ENCODE data around the gene LIMS2. TPM values are rescaled to one million over a fixed set of nuclear protein-coding genes. Genes with fewer than 3 reads are reported as not detected.

Gene LIMS2
- total RNA-seq, 2 donors from 2014 or later, result 80.2 to 91.7 TPM

DNA sequence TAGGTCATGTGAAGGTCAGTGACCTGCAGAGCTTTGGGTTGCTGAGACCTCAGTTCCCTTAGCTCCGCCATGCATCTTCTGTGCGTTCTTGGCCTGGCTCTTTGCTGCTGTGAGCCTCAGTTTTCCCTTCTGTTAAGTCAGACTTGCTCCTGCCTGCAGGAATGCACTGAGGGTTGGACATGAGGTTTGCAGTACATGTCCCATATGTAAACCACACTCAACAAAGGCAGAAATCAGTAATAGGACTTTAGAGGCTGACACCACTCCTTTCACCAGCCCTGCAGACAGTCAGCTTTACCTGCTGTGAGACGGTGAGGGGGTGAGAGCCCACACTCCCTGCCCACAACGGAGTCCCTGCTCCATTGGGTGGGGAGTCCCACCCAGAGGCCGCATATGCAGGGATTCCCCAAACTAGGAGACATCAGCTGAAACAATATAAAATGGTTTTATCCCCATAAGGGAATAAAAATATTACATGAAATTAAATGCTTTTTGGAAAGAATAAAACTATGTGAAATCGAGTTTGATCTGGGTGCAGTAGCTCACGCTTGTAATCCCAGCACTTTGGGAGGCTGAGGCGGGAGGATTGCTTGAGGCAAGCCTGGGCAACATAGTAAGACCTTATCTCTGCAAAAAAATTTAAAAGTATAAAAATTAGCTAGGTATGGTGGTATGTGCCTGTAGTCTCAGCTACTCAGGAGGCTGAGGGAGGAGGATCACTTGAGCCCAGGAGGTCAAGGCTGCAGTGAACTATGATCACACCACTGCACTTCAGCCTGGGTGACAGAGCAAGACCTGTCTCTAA, 84.7 kb downstream of the LIMS2 start:
- Histone ChIP-seq H3K4me1 (no peaks in the 10 kb centered on the region), H3K4me3 (no peak overlapping the region), H3K36me3 (no peaks in the 10 kb centered on the region), H3K27ac (no peak overlapping the region), H3K9me3 (no peaks in the 10 kb centered on the region), H3K27me3 (no peaks in the 10 kb centered on the region)
- DNase-seq (ENCODE audit: low spot score), result no peak
- TF ChIP-seq, protein P1, sequence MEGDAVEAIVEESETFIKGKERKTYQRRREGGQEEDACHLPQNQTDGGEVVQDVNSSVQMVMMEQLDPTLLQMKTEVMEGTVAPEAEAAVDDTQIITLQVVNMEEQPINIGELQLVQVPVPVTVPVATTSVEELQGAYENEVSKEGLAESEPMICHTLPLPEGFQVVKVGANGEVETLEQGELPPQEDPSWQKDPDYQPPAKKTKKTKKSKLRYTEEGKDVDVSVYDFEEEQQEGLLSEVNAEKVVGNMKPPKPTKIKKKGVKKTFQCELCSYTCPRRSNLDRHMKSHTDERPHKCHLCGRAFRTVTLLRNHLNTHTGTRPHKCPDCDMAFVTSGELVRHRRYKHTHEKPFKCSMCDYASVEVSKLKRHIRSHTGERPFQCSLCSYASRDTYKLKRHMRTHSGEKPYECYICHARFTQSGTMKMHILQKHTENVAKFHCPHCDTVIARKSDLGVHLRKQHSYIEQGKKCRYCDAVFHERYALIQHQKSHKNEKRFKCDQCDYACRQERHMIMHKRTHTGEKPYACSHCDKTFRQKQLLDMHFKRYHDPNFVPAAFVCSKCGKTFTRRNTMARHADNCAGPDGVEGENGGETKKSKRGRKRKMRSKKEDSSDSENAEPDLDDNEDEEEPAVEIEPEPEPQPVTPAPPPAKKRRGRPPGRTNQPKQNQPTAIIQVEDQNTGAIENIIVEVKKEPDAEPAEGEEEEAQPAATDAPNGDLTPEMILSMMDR (IDR thresholded peaks at IDR 0.05), result no peak

DNA sequence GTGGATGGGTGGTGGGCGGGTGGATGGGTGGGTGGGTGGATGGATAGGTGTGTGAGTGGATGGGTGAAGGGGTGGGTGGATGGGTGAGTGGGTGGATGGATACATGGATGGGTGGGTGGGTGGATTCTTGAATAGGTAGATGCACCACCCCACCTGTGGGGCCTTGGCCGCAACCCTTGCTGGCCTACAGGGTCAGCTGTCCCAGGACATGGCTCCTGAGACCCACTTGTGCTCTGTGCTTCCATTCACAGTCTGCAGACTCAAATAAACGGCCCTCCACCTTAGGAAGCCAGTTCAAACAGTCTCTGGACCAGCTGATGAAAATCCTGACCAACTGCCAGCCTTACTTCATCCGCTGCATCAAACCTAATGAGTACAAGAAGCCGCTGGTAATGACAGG, 85.5 kb downstream of the LIMS2 start:
- Histone ChIP-seq H3K4me3 (no peak overlapping the region), H3K27me3 (no peaks in the 10 kb centered on the region), H3K4me1 (no peaks in the 10 kb centered on the region), H3K27ac (no peak overlapping the region), H3K36me3 (no peaks in the 10 kb centered on the region), H3K9me3 (no peaks in the 10 kb centered on the region)
- TF ChIP-seq, protein P1 (IDR thresholded peaks at IDR 0.05), result no peak
- no peak for DNase-seq (ENCODE audit: low spot score)

DNA sequence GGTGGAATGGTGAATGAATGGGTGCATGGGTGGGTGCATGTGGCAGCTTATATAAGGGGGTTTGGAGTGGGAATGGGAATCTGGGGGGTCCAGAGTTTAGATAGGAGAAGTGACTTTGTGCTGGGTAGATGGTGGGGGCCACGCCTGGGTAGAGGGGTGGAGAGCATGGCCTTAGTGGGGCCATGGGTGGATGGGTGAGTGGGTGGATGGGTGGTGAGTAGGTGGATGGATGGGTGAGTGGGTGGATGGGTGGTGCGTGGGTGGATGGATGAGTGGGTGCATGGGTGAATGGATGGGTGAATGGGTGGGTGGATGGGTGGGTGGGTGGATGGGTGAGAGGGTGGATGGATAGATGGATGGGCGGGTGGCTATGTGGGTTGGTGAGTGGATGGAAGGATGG, 86.0 kb downstream of the LIMS2 start:
- no peak overlapping the region for H3K4me3 ChIP-seq
- H3K36me3 ChIP-seq, result no peaks in the 10 kb centered on the region
- H3K9me3 ChIP-seq, result no peaks in the 10 kb centered on the region
- H3K4me1 ChIP-seq, result no peaks in the 10 kb centered on the region
- no peak overlapping the region for H3K27ac ChIP-seq
- no peak for DNase-seq (ENCODE audit: low spot score)
- H3K27me3 ChIP-seq, result no peaks in the 10 kb centered on the region
- TF ChIP-seq, protein P1 (IDR thresholded peaks at IDR 0.05), result no peak

Other genes starting within 250 kb of the LIMS2 start
- gene IWS1, start 149.0 kb downstream of the LIMS2 start, total RNA-seq, result 10 to 100 TPM; 43.3 to 46.4 TPM
- under 1 TPM; 0.52 to 0.67 TPM for gene MYO7B, start 139.8 kb downstream of the LIMS2 start, total RNA-seq
- under 1 TPM in 1 of 2 donors, not detected in 1; 0.24 TPM for gene GPR17, start 29.4 kb downstream of the LIMS2 start, total RNA-seq
- gene SFT2D3, start 26.0 kb upstream of the LIMS2 start, total RNA-seq, result 1 to 10 TPM; 3.8 to 5.9 TPM
- gene WDR33, start 135.6 kb upstream of the LIMS2 start, total RNA-seq, result 10 to 100 TPM; 16.1 to 16.8 TPM
- gene POLR2D, start 182.6 kb upstream of the LIMS2 start, total RNA-seq, result 10 to 100 TPM in 1 of 2 donors, 1 to 10 TPM in 1; 8.6 to 11.7 TPM
- gene AMMECR1L, start 210.4 kb upstream of the LIMS2 start, total RNA-seq, result 1 to 10 TPM; 7.4 to 10.0 TPM